Smooth muscle cell (in vitro differentiated cells): ENCODE results near the gene CTDSPL. TPM values are rescaled to one million over a fixed set of nuclear protein-coding genes. Genes with fewer than 3 reads are reported as not detected.

ENCODE experiments used
- DNase-seq: peaks from one replicate; lab custom pipeline; 2025; ENCODE audit not compliant: unreplicated experiment; lab: John Stamatoyannopoulos, UW
- H2AFZ ChIP-seq: fragments of 200-600 bp; sonication (generic); 2 replicates; pipeline ENCODE4 v1.6.0; 2016; ENCODE audit warnings: antibody characterized with exemption, low read depth, mild to moderate bottlenecking
- H3F3A ChIP-seq: fragments of 200-600 bp; sonication (generic); 2 replicates; pipeline ENCODE4 v1.6.0; 2017; ENCODE audit warnings: antibody characterized with exemption, low read depth
- H3K27ac ChIP-seq: fragments of 200-600 bp; sonication (generic); 2 replicates; pipeline ENCODE4 v1.5.1; 2016; ENCODE audit warnings: low read depth, mild to moderate bottlenecking
- H3K27me3 ChIP-seq: fragments of 200-600 bp; sonication (generic); 2 replicates; pipeline ENCODE4 v1.6.1; 2016; ENCODE audit warnings: low read depth, mild to moderate bottlenecking
- H3K36me3 ChIP-seq: fragments of 200-600 bp; sonication (generic); 2 replicates; pipeline ENCODE4 v1.5.1; 2016; ENCODE audit warnings: low read depth
- H3K4me1 ChIP-seq: fragments of 200-600 bp; sonication (generic); 2 replicates; pipeline ENCODE4 v1.5.1; 2016; ENCODE audit warnings: low read depth
- H3K4me2 ChIP-seq: fragments of 200-600 bp; sonication (generic); 2 replicates; pipeline ENCODE4 v1.6.0; 2016; ENCODE audit warnings: mild to moderate bottlenecking
- H3K4me3 ChIP-seq: fragments of 200-600 bp; sonication (generic); 2 replicates; pipeline ENCODE4 v1.5.1; 2016; ENCODE audit warnings: mild to moderate bottlenecking
- H3K79me2 ChIP-seq: fragments of 200-600 bp; sonication (generic); 2 replicates; pipeline ENCODE4 v1.6.0; 2016; ENCODE audit warnings: low read depth, mild to moderate bottlenecking
- H3K9ac ChIP-seq: fragments of 200-600 bp; sonication (generic); 2 replicates; pipeline ENCODE4 v1.6.0; 2016; ENCODE audit warnings: low read depth
- H3K9me3 ChIP-seq: fragments of 200-600 bp; sonication (generic); replicated peaks from 2 replicates; pipeline ENCODE4 v1.5.1; 2016; ENCODE audit warnings: low read depth
- H4K20me1 ChIP-seq: fragments of 200-600 bp; sonication (generic); 2 replicates; pipeline ENCODE4 v1.6.0; 2016; ENCODE audit warnings: low read depth
- CTCF ChIP-seq: fragments of 200-600 bp; sonication (generic); IDR thresholded peaks from 2 replicates; pipeline ENCODE4 v1.5.1; 2017; ENCODE audit warnings: borderline replicate concordance, mild to moderate bottlenecking, antibody characterized with exemption; ENCODE audit not compliant: insufficient read depth, poor library complexity, severe bottlenecking
- WGBS: methylation state at CpG from one replicate; pipeline ENCODE4 v1.1.7; 2016; ENCODE audit warnings: low lambda C conversion rate; 5-methylcytosine and 5-hydroxymethylcytosine counted together
- polyA plus RNA-seq: library from polyadenylated mRNA; unstranded; fragments of >200 nt; fragmentation: Nextera tagmentation; extraction: Ambion mirVana; gene quantifications from 2 replicates; pipeline ENCODE4 v1.2.1, GENCODE V29; 2016
- total RNA-seq: library from RNA; depleted of rRNA; stranded (reverse); fragments of >200 nt; gene quantifications from 2 replicates; pipeline ENCODE4 v1.2.3, GENCODE V29; 2014

CTDSPL gene
- 26.8 and 34.3 TPM in 2 replicates for total RNA-seq
- polyA plus RNA-seq = 31.3 and 35.7 TPM in 2 replicates

- H3K27me3 ChIP-seq = no peaks in the 10 kb centered on the region
- H3K79me2 ChIP-seq = peaks cover 40% of the 10 kb centered on the region
- peak within 1 kb of the TSS; percentile 80 for H3K4me3 ChIP-seq
- no peaks in the 10 kb centered on the region for H3K9me3 ChIP-seq
- 3% methylated on average over 11 of the region's 57 CpGs for WGBS
- peaks cover 8% of the 10 kb centered on the region for H3K4me1 ChIP-seq
- peak within 1 kb of the TSS; percentile 91 for H3K4me2 ChIP-seq
- H3K9ac ChIP-seq = peak within 1 kb of the TSS; percentile 24
- peak within 1 kb of the TSS; percentile 67 for H2AFZ ChIP-seq
- H3F3A ChIP-seq = peaks cover 7% of the 10 kb centered on the region
- DNase-seq = peak; percentile 29
- no peaks in the 10 kb centered on the region for H3K36me3 ChIP-seq
- peaks cover 35% of the 10 kb centered on the region for H4K20me1 ChIP-seq
- no peak for TF ChIP-seq CTCF
- peak within 1 kb of the TSS; percentile 46 for H3K27ac ChIP-seq
Measured at GRCh38 chr3:37861620-37862041, at the start of gene CTDSPL. CTDSPL (plus strand) TSS chr3:37861880; CDS start chr3:37862200, 320 bp downstream.

GRCh38 chr3:37812499-37812896 lies 49.2 kb upstream of the CTDSPL start:
- Histone ChIP-seq H3K9ac (no peak overlapping the region), H3F3A (no peaks in the 10 kb centered on the region), H3K9me3 (no peaks in the 10 kb centered on the region), H3K4me3 (no peak overlapping the region), H4K20me1 (peaks cover 4% of the 10 kb centered on the region), H3K4me1 (no peaks in the 10 kb centered on the region), H3K27me3 (no peaks in the 10 kb centered on the region), H3K79me2 (no peaks in the 10 kb centered on the region), H3K36me3 (no peaks in the 10 kb centered on the region), H2AFZ (no peak overlapping the region), H3K4me2 (no peak overlapping the region), H3K27ac (no peak overlapping the region)
- no peak for TF ChIP-seq CTCF
- DNase-seq = no peak
- WGBS = 91% methylated on average over 4 of the region's 4 CpGs

- 100% methylated on average over 1 of the region's 1 CpG for WGBS
- no peaks in the 10 kb centered on the region for H3K4me1 ChIP-seq
Measured at GRCh38 chr3:37813403-37813802, 48.3 kb upstream of the CTDSPL start.

More at GRCh38 chr3:37813403-37813802, 48.3 kb upstream of the CTDSPL start:
- H3K9me3 ChIP-seq = no peaks in the 10 kb centered on the region
- DNase-seq = no peak
- no peaks in the 10 kb centered on the region for H3K79me2 ChIP-seq
- H3K27me3 ChIP-seq = no peaks in the 10 kb centered on the region
- no peak overlapping the region for H3K9ac ChIP-seq
- no peaks in the 10 kb centered on the region for H3K36me3 ChIP-seq
- no peak overlapping the region for H2AFZ ChIP-seq
- no peaks in the 10 kb centered on the region for H3F3A ChIP-seq
- no peak for TF ChIP-seq CTCF
- no peak overlapping the region for H3K4me2 ChIP-seq
- no peak overlapping the region for H3K27ac ChIP-seq
- H4K20me1 ChIP-seq = peaks cover 4% of the 10 kb centered on the region
- H3K4me3 ChIP-seq = no peak overlapping the region
